Measurements from ENCODE around the gene ADAMTS6.

ADAMTS6 gene

GRCh38 chr5:65100911-65101631 lies 380.6 kb downstream of the ADAMTS6 start:
- DNase-seq = peak in 1 of 2 donors; percentile 22
